Stimulated activated CD4-positive, alpha-beta T cell treated with anti-CD3 and anti-CD28 coated beads, Interleukin-1b, Interleukin-23, amount 100 ng/mL, for 4 hours (primary cell): ENCODE data around the gene TEDDM1.
A peak's percentile ranks its signal among the peaks of the same experiment; 100 is the strongest.

ENCODE experiments used
- DNase-seq, 2 donors: peaks; one replicate each; pipeline ENCODE4 v3.0.0-alpha.2; 2020; ENCODE audit warnings: low read depth in 2 of 2

TEDDM1 gene

DNA sequence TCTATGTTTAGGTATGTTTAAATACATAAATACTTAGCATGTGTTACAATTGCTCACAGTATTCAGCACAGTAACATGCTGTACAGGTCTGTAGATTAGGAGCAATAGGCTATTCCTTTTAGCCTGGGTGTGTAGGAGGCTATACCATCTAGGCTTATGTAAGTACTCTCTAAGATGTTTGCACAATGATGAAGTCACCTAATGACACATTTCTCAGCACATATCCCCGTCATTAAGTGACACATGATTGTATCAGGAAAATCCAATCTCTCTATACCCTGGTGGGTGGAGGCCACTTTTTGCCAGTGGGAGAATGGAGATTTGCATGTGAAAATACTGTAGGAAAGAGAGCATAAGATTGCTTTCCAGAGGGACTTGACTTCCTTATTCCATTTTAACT lies 5.5 kb upstream of the TEDDM1 start:
- no peak for DNase-seq

DNA sequence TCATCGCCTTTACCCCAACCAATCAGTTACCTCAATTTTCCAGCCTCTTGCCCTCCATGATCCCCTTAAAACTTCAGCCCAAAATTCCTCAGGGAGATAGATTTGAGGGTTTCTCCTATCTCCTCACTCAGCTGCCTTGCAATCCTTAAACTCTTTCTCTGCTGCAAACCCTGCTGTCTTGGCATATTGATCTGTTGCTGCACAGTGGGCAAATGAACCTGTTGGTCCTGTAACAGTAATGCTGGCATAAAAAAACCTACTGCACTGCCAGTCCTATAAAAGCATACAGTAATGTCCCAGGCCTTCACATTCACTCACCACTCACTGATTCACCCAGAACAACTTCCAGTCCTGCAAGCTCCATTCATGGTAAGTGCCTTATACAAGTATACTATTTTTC lies 5.1 kb upstream of the TEDDM1 start:
- DNase-seq: no peak

DNA sequence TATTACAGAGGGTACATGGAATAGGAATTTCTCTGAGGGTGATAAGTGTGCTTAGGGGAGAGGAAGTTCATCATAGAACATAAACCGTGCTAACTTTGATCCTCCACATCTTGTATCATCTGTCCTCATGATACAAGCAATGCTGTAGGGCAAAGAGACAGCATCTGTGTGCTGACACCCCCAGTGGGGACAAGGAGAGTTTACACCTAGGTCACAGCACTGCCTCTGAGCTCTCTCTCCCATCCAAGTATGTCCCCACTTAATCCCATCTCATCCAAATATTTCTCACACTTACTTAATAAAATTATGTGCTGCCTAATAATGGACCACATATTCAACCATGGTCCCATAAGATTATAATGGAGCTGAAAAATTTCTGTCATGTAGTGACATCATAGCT lies 4.3 kb upstream of the TEDDM1 start:
- no peak for DNase-seq

- DNase-seq: no peak
Observed at GRCh38 chr1:182397653-182398393, 2.6 kb downstream of the TEDDM1 start.

DNA sequence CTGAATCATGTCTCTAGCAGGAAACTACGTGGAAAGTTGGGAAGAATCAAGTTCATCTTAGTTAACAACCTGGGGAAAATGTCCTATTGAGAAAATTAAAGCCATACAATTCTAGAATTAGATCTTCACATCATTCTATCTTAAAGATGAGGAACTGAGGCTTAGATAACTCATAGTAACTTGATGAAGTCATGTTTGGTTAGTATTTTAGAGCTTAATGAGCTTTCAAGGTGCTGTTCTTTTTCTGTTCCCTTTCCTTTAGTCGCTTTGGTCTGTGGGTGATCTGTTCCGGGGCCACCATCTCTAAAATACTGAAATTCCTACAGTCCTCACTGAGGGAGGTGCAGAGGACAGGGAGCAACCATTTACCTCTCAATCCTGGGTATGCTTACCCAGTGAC lies 4.6 kb downstream of the TEDDM1 start:
- no peak for DNase-seq

DNA sequence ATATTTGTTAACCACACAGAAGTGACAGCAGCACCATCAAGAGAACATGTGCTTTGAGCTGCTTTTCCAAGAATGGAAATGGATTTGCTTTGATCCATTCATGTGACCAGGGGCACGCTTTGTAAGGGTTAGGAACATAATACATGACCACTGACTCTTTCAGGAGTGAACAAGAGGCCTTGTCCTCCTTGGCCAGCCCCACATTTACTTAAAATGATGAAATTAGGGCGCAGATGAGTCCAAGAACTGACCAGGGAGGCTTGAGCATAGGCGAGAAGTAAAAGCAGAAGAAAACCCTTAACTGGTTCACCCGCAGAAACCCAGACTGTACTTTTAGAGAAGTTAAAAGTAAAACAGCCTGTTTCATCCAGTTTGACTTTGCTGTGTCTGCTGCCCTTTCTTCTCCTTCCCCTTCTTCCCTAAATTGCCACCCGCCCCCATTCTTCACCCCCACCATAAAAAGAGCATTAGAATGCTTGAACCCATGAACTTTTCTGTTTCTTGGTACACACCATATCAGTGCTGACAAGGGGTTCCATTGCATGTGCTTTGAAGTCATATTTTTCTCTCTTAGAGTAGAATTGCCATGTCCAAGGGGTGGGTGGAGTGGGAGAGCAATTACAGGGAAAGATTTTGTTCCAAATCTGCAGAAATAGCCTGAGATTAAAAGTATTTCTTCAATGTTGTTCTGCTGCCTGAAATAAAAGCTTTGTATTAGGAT lies 6.3 kb downstream of the TEDDM1 start:
- no peak for DNase-seq

DNA sequence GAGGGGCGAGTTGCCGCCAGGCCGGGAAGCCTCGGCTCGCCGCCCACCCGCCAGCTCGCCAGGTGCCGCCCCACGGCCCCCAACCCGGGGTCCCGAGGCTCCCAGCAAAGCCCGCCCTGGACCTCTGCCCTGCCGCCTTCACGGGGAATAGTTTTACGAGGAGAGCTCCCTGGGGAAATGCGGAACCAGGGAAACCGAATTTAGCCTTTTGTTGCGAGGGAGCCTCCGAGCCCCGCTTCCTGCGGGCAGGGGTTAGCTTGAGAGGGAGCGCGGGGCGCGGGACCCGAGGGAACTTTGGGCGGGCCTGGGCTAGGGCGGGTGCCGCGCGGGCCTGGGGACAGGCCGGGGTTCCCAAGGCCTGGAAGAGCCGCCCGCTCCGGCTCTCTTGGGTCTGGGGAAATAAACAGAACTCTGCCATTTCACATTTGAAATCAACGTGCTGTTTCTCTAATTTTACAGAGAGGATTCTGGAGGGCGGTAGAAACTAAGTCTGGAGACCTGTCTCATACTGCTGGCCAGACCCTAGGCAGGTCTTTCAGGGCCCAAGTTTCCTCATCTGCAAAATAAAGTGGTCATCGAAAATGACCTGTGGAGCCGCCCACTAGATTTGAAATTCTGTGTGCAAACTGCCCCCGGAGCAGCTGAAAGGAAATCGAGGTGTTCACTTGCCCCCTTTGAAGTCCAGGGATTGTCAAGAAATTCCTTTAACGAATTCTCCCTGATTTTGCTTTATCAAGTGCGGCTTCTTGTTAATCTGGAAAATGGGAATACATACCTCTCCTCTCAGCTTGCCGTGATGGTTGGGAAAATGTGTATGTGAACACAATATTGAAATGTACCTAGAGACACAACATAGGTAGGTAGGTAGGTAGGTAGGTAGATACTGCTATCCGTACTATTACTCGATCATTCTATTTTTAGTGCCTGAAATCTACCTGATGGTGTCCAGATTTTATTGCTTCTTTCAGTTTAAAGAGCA lies 8.1 kb downstream of the TEDDM1 start:
- peak in 1 of 2 donors; percentile 18 for DNase-seq

DNA sequence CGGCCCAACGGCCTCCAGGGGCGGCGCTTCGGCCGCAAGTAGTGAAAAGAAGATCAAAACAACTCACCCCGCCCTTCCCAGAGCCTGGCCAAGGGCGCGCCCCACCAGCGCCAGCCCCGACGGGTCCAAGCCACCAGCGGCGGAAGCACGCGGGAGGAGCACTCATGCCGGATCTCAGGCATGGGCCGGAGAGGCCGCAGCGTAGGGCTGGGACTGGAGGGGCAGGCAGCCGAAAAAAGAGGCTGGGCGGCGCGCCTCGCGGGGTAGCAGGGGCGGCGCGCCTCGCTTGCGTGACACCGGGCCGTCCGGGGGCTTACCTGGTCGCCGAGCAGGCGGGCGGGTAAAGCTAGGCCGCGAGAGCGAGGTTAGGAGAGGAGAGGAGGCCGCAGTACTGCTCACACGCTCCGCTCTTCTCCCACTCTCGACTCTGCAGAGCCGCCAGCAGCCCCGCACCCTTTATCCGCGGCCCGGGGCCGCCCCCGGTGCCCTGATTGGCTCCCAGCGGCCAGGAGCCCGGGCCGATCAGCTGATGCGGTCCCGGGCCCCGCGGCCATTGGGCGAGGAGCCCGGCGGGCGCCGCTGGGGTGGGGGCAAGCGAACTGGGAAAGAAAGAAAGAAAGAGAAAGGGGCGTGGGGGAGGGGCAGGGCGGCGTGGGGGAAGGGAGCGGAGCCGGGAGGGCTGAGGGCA lies 9.0 kb downstream of the TEDDM1 start, which contains the start of gene GLUL:
Gene GLUL (minus strand): TSS at position 429 of the 688 bp plus-strand sequence. CDS start 3,053 bp downstream, outside the sequence.
- DNase-seq: peak; percentile 38 to 61

GRCh38 chr1:182391028-182391361 lies 9.5 kb downstream of the TEDDM1 start:
- no peak for DNase-seq

DNA sequence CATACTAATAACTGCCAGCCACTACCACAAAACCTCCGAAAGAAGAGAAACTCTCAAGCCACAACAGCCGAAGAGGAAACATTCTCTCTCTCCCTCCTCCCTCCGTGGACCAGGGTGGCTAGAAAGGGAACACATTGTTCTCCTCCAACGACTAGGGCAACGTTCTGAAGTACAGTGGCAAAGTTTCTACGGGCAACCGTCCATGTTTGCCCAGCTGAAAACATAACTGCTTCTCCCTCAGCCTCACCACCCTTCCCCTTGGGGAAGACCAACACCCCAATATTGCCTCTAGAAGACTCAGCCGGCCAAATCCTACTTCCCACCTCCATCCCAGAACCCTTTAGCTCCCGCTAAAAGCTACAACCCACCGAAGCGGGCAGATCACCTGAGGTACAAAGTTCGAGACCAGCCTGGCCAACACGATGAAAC lies 10.8 kb downstream of the TEDDM1 start:
- DNase-seq: no peak

- DNase-seq: no peak
Observed at GRCh38 chr1:182388392-182389134, 11.9 kb downstream of the TEDDM1 start.

DNA sequence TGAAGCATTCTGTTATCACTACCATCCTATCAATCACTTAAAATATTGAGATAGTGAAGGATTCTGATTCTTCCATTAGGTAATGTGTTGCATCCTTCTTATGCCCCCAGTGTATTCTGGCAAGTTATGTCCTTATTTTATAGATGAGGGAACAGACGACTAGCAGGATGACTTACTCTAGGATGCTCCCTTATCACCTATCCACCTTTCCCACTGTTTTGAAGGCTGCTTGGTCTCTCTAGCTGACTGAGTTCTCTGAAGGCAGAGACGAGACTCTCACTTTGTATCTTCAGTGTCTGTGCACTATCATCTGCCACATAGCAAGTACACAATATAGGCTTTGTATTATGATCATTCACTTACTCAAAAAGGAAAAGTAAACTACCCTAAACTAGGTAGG lies 12.9 kb downstream of the TEDDM1 start:
- DNase-seq: no peak

GRCh38 chr1:182386980-182387379 lies 13.5 kb downstream of the TEDDM1 start:
- DNase-seq: no peak

DNA sequence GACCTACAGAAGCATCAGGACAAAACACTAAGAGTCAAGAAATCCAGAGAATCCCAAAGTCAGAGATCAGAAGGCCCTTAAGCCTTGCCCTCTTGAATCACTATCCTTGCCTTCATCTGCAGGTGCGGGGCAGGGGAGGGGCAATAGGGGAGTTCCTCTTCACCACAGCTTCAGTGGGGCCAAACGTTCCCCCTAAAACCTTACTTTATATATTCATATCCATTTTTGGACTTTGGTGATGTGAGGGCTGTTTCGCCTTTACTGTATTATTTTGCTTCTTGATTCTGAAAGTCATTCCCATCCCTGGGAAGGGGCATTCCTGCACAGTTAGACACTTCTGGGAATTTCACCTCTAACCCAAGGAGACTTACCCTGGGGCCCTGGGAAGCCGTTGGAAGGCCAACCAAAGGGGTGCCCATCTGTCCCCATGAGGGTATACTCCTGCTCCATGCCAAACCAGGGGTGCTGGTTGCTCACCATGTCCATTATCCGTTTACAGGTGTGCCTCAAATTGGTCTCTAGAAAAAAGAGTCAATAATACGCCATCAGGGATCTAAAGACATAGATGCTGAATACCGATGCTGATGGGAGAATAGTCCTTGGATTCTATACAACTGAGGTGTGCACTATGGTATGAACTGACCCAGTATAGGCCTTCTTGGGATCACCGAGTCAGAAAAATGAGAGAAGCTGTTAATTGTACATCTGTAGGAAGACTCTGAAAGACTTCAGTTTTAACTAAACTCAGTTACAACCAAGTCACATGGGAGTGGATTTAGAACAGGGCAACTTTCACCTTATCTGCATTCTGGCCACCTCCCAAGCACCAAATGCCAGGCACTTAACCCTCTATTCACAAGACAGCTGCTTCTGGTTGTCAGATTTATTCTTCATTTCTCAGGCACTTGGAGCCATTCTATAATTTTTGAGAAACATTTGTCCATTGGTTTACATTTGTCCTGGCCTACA lies 14.3 kb downstream of the TEDDM1 start:
- DNase-seq: no peak

- no peak for DNase-seq
Observed at GRCh38 chr1:182384387-182384960, 16.0 kb downstream of the TEDDM1 start.

DNA sequence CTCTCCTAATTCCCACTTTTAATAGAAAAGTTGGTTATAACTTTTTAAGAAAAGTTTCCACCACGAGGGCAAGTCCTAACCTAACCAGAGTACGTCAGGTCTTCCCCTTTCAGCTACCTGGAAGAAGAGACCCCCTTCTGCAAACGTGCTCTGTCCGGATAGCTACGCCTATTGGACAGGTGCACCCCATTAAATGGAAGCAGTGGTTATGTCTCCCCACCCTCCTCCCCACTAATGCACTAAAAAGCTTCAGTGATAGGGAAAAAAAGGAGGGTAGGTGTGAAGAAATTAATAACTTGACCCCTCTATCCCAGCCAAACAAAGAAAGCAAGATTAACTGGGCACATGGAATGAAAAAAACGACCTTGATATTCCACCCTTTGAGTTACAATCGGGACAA lies 16.5 kb downstream of the TEDDM1 start:
- no peak for DNase-seq

DNA sequence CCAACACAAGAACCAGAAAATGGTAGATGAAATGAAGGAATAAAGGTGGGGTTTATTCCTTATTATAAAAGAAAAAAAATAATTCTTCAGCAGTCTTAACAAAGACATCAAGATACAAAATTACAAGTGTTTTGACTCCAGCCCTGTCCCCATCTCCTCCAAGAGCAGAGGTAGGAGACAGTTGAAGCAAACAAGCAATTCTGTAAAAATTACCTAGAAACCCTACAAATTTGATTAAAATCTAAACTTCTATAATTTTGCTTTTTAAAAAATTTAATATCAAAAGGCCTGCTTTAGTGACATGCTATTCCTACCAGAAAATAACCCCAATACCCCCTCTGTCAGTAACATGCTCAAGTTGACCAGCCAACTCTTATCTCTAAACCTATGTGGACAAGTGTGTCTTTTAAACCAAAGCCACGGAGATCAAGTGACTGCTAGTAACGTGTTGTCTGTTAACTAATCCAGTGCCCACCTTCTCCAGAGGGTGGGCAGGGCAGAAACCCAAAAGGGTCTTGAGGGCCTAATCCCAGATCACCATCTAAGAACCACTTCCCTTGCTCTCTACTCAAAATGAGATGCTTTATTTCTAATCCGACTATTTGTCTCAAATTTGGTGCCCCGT lies 17.3 kb downstream of the TEDDM1 start:
- no peak for DNase-seq

- DNase-seq: no peak
Observed at GRCh38 chr1:182381962-182382819, 18.3 kb downstream of the TEDDM1 start.
